ENCODE measurements around the gene KCNAB1. TPM values are rescaled to one million over a fixed set of nuclear protein-coding genes. Genes with fewer than 3 reads are reported as not detected.

Gene KCNAB1
- total and polyA plus RNA-seq, 8 donors: 0.76 to 4.9 (median 3.2) TPM

DNA sequence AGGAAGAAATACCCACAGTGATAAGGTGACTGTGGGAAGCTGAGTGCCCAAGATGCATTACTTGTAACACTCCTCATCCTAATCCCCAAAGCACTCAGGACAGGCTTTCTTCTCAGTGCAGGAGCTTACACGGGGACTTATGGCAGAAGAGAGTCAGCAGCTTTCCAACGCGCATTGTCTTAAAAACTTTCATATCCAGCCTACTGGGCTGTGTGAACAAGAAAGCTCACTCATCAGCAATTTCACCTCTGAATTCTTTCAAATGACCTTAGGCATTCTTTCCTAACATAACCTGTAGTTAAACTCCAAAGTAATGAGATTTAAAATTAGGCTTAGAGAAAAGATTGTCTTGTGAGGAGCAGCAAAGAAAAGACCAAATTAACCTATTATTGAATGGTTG is 132.3 kb downstream of the KCNAB1 start:
- Histone ChIP-seq H3K9me3 (no peaks in the 10 kb centered on the region), H3K4me1 (no peaks in the 10 kb centered on the region), H3K27ac (no peak overlapping the region), H3K27me3 (no peaks in the 10 kb centered on the region), H3K4me3 (no peak overlapping the region), H3K36me3 (no peaks in the 10 kb centered on the region)
- ATAC-seq: no peak
- no peak for FAIRE-seq
- DNase-seq: no peak
- TF ChIP-seq, protein P1, sequence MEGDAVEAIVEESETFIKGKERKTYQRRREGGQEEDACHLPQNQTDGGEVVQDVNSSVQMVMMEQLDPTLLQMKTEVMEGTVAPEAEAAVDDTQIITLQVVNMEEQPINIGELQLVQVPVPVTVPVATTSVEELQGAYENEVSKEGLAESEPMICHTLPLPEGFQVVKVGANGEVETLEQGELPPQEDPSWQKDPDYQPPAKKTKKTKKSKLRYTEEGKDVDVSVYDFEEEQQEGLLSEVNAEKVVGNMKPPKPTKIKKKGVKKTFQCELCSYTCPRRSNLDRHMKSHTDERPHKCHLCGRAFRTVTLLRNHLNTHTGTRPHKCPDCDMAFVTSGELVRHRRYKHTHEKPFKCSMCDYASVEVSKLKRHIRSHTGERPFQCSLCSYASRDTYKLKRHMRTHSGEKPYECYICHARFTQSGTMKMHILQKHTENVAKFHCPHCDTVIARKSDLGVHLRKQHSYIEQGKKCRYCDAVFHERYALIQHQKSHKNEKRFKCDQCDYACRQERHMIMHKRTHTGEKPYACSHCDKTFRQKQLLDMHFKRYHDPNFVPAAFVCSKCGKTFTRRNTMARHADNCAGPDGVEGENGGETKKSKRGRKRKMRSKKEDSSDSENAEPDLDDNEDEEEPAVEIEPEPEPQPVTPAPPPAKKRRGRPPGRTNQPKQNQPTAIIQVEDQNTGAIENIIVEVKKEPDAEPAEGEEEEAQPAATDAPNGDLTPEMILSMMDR (IDR thresholded peaks at IDR 0.05): no peak
- intact Hi-C loops (cut with DNase I): no loop called here
- WGBS, 2 donors: 50 to 72% methylated on average over 3 of the region's 3 CpGs

DNA sequence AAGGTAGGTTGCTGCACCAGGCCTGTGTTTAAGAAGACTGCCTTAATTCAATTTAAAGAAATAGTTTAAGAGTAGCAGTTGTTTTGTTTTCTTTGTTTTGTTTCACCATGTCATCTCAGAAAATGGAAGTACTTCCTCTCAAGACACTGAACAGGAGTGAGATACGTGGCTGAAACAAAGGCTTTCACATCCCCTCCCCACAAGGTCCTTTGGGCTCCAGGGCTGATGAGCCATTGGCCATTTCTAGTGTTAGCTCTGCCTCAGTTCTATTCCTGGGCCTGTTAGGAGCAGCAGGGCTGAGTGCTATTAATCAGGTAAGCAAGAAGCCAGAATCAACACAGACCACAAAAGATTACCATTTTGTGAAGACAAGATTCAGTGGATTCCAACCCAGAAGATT is 132.8 kb downstream of the KCNAB1 start:
- intact Hi-C loops (cut with DNase I): no loop called here
- Histone ChIP-seq H3K4me3 (no peak overlapping the region), H3K27me3 (no peaks in the 10 kb centered on the region), H3K27ac (no peak overlapping the region), H3K4me1 (no peaks in the 10 kb centered on the region), H3K36me3 (no peaks in the 10 kb centered on the region), H3K9me3 (no peaks in the 10 kb centered on the region)
- FAIRE-seq (no peak), ATAC-seq (no peak), DNase-seq (no peak)
- TF ChIP-seq, protein P1 (IDR thresholded peaks at IDR 0.05): no peak
- 61 to 67% methylated on average over 1 of the region's 1 CpG for WGBS, 2 donors

DNA sequence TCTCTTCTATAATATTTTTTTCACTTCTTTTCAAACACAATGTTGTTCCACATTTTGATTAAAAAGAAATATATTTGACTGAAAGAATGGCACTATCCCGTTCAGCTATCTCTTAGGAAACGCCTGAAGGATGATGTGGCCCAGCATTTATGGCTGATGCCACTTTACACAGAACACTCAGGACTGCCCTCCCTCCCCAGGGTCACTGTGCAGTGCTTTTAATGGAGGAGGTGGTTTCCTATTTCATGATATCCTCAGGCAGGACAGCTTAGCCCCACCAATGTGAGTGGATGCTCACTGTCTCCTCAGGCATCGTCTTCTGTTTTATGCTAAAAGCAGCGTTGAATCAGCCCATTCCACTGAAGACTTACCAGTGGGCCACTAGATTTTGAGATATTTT is 135.9 kb downstream of the KCNAB1 start:
- H3K36me3 ChIP-seq: no peaks in the 10 kb centered on the region
- ATAC-seq: no peak
- DNase-seq: no peak
- TF ChIP-seq, protein P1 (IDR thresholded peaks at IDR 0.05): no peak
- intact Hi-C loops (cut with DNase I): no loop called here
- H3K9me3 ChIP-seq: no peaks in the 10 kb centered on the region
- 73 to 80% methylated on average over 4 of the region's 4 CpGs for WGBS, 2 donors
- H3K4me1 ChIP-seq: no peaks in the 10 kb centered on the region
- no peak overlapping the region for H3K27ac ChIP-seq
- FAIRE-seq: no peak
- H3K4me3 ChIP-seq: no peak overlapping the region
- H3K27me3 ChIP-seq: no peaks in the 10 kb centered on the region

DNA sequence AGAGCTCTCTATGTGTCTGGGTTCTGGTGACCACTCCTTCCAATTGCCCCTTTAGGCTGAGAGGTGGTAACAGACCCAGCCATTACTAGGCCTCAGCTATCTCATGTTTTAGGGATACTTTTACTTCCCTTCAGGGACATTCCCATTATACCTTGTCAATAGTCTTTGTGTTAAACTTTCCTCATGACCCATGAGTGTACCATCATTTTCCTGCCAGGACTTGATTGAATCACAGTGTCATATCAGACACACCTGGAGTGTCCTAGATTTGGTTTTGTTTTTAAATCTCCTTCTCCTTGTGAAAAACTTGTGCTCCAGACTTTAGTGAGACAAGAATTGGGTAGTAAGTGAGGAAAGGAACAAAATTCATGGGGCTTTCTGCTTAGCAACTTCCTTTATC is 136.6 kb downstream of the KCNAB1 start:
- intact Hi-C loops (cut with DNase I): no loop called here
- no peaks in the 10 kb centered on the region for H3K4me1 ChIP-seq
- no peaks in the 10 kb centered on the region for H3K27me3 ChIP-seq
- H3K27ac ChIP-seq: no peak overlapping the region
- ATAC-seq (no peak), DNase-seq (no peak), FAIRE-seq (no peak)
- no peaks in the 10 kb centered on the region for H3K36me3 ChIP-seq
- no peaks in the 10 kb centered on the region for H3K9me3 ChIP-seq
- no peak overlapping the region for H3K4me3 ChIP-seq
- TF ChIP-seq, protein P1 (IDR thresholded peaks at IDR 0.05): no peak

DNA sequence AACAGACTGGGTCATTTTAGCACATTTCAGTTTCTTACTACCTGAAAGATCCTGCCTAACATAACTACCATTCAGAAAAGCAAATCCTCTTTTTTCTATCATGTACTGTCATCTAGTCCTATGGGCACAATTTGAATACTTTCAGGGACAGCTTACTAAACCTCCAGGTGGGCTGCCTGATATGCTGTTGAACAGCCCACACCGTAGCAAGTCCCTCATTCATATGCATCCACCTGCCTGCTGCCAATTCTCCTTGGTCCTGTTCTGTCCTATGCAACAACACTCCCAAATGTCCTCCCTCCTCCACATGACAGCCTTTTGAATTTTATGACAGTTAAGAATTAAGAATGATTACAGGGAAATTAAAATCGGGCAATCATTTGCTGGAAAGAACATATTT is 137.9 kb downstream of the KCNAB1 start:
- no peak for DNase-seq
- Histone ChIP-seq H3K4me1 (no peaks in the 10 kb centered on the region), H3K27ac (no peak overlapping the region), H3K9me3 (no peaks in the 10 kb centered on the region), H3K4me3 (no peak overlapping the region), H3K36me3 (no peaks in the 10 kb centered on the region), H3K27me3 (no peaks in the 10 kb centered on the region)
- no peak for FAIRE-seq
- ATAC-seq: no peak
- 56 to 67% methylated on average over 2 of the region's 2 CpGs for WGBS, 2 donors
- TF ChIP-seq, protein P1 (IDR thresholded peaks at IDR 0.05): no peak
- intact Hi-C loops (cut with DNase I): no loop called here

Measured in pancreas (tissue), 10 donors.